NCI-H2227 (cell line): Measurements from ENCODE around the gene POLR3A.

ENCODE experiments used
- DNase-seq: peaks from one replicate; lab custom pipeline; 2025; ENCODE audit not compliant: unreplicated experiment; lab: John Stamatoyannopoulos, UW

Gene POLR3A

DNA sequence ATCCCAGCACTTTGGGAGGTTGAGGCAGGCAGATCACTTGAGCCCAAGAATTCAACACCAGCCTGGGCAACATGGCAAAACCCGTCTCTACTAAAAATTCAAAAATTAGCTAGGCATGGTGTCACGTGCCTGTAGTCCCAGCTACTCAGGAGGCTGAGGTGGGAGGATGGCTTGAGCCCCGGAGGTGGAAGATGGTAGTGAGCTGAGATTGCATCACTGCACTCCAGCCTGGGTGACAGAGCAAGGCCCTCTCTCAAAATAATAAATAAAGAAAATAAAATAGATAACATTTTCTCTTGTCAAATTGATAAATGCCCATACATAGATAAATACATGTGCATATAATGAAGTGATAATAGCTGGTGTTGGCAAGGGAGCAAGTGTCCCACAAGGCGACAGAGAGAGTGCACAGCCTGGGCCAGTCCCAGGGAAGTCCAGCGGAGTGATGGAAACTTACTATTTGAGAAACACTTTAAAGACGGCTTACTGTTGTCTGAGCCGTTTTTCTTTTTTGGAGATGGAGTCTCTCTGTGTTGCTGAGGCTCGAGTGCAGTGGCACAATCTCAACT lies 69.3 kb downstream of the POLR3A start:
- DNase-seq = no peak

DNA sequence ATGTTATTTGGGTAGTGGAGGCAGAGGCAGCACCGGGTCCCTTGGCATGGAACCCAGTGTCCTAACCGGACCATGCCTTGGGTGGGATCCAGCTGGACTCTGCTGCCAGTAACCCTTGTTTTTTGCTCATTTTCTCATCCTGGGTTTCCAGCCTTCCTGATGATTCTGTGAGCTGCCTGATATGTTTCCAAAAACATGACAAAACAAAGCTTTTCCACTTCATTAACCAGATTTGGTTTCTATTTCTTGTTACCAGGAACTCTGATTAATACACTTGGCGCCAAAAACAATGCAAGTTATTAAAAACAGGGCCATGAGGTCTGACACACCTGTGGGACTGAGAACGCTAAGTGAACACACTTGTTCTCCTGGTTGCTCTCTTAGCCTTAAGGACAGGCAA lies 69.9 kb downstream of the POLR3A start:
- no peak for DNase-seq

DNA sequence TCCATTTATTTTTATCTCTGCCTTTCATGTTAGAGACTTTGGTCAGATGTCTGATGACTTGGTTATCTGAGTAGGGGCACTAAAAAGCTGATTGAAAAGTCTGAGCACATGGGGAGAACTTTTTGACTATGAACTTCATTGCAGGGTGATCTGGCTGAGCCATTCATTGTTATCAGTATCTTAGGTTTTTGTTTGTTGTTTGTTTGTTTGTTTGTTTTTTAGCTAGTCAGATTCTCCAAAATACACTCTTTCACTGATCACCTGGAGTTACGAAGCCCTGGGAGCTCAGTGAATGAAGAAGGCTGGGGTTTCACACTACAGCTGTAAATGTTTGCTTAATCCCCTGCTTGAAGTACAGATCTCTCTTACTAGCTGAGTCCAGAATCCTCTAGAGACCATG lies 74.2 kb downstream of the POLR3A start:
- DNase-seq = no peak

DNA sequence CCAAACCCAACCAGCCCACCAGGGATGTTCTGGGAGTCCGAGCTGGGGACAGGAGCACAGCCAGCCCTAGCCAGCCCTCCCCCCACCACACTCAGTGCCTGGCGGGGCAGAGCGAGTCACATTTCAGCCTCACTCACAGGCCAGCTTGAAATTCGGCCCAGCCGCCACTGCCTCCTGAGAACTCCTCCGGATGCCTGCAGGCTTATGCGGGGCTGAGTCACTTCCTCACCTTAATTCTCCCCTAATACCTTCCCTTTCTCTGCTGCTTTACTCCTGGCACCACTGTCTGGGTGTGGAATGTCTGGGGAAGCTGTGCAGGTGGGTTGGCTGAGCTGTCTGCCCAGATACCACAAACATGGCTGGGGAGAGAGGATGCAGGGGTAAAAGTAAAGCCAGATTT lies 80.1 kb downstream of the POLR3A start:
- no peak for DNase-seq

- no peak for DNase-seq
Observed at GRCh38 chr10:77946084-77946483, 83.2 kb downstream of the POLR3A start.

DNA sequence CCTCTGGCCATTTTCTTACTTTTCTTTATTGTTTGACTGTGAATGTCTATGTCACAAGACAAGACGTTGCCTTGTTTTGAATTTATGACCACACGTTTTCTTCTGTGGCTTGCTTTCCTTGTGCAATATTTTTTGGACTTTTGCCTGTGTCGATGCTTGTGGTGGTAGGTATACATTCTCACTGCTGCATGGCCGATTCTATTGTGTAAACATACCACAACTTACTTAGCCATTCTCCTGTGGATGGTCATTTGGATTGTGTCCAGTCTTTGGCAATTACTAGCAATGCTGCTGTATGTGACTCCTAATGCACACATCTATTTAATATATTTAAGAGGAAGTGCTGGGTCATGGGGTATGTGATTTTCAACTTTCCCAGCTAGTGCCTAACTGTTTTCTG lies 84.8 kb downstream of the POLR3A start:
- DNase-seq = no peak

- DNase-seq = no peak
Observed at GRCh38 chr10:77943121-77943901, 86.0 kb downstream of the POLR3A start.

GRCh38 chr10:77941790-77942189 lies 87.5 kb downstream of the POLR3A start:
- no peak for DNase-seq

DNA sequence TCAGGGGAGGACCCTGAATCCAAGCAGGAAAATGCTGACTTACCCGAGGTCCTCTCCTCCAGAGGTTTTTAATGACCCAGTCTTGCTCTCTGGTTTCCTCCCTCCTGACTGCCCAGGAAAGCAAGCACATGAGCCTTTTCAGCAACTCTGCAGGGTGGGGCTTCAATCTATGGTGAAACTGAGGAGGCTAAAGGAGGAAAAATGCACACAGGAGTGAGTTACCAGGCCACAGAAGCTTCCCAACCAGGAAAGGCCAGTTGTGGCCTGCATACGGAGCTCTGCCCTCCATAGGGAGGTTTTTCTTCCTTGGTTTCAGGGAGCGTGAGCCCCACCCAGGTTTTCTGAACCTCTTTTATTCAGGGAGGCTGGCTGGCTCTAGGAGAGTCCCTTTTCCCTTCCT lies 88.7 kb downstream of the POLR3A start:
- DNase-seq = no peak

DNA sequence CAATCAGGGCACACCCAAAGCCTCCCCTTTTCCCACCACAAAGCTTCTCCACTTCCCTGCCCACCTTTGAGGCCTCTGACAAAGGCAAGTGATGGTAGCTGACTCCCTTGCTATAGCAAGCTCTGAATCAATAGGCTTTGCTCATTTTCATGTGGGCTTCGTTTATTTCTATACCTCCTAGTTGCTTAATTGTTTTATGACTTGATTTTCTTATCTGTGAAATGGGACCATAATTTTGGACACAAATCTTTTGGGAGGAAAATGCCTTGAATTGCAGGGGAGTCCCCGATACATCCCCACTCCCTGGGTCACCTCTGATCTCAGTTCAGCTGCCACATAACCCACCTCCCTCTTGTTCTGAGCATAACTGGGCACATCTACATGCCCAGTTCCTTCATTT lies 89.1 kb downstream of the POLR3A start:
- no peak for DNase-seq

- DNase-seq = no peak
Observed at GRCh38 chr10:77939561-77940001, 89.7 kb downstream of the POLR3A start.

DNA sequence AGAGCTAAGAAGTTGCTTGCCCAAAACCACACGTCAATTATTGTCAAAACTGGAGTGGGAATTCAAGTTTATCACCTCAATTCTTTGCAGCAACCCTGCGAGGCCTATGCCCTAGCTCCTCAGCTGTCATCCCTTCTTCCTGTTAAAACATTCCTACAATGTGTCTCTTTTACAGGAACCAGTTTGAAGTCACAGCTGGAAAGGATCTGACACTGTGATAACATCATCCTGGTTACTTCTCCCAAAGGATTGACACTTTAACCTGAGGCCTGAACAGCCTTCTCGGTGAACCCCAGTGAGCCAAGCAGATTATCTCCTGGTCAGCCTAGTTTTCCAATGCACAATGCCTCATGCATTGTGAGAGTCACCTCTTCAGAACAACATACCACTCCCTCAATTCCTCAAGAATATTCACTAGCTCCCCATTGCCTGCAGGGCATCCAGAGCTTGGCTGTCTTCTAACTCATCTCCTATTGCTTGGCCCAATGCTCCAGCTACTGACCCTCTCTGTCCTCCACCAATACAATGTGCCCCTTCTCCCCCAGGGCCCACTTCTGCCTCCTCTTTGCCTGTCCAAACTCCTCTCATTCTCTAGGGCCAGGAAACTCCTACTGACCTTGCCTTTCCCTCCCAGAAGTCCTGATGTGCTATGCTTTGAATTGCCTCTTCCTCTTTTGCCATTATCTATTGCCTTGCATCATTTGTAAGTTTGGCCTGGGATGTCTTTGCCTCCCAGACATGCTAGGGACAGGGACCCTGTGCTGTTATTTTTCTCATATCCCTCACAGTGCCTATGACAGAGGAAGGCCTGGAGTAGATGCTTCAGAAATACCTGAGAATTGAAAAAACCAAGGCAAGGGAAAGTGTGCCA lies 92.4 kb downstream of the POLR3A start:
- no peak for DNase-seq

- DNase-seq = no peak
Observed at GRCh38 chr10:77932016-77932715, 97.1 kb downstream of the POLR3A start.

GRCh38 chr10:77927402-77928246 lies 101.7 kb downstream of the POLR3A start:
- peak; percentile 30 for DNase-seq

- peak; percentile 49 for DNase-seq
Observed at GRCh38 chr10:77926566-77927401, 102.5 kb downstream of the POLR3A start, which contains the start of gene DLG5. DLG5 (minus strand) TSS chr10:77926755; CDS start chr10:77926520, 235 bp downstream.

- peak; percentile 28 for DNase-seq
Observed at GRCh38 chr10:77925795-77926565, 103.3 kb downstream of the POLR3A start.

DNA sequence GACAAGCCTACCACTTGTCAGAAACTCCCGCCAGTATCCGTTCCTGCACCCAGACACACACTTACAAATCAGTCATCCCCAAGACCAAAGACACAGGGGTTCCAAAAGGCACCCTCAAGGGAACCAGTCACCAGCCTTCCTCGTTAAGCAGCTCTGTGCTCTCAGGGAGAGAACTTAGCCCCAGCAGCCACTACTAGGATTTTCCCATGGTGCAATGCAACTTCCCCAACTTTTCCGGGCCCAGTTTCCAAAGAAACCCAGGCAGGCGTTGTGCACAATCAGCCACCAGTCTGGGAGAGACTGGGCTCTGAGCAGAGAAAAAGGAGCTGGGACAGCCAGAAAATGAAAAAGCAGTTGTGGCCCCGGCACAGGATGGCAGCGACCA lies 103.9 kb downstream of the POLR3A start:
- DNase-seq = no peak

GRCh38 chr10:77922566-77923179 lies 106.6 kb downstream of the POLR3A start:
- DNase-seq = no peak
